Measurements from ENCODE around the gene CMSS1. TPM values are rescaled to one million over a fixed set of nuclear protein-coding genes. Genes with fewer than 3 reads are reported as not detected.

CMSS1 gene
- total RNA-seq, 1 experiment from 2014 or later, result 48.9 TPM

DNA sequence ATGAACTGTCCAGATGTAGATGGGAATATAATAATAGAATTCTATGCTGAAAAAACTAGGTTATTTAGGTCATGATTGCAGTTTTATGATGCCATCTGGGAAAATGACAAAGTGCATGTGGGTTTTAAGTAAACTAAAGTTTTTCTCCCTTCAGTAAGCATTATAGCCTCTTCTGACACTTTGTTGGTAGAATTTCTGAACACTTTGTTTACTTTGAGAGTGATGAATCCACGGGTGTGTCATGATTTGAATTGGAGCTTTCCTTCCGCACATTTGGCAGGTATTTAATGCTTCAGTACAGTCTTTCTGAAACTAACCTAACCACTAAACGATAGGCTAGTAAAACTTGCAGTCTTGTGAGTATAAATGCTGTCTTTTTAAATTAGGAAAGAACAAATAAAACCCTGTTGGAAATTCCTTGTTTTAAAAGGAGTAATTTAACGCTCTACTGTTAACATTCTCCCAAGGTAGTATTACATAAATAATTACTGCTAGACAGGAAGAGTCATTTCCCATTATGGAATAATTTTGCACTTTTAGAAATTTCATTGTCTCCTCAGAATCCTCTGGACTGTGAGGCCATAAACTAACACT lies 289.7 kb downstream of the CMSS1 start:
- Histone ChIP-seq H3K9me3 (no peaks in the 10 kb centered on the region), H3K36me3 (no peaks in the 10 kb centered on the region), H3K4me3 (no peak overlapping the region), H3K27me3 (no peaks in the 10 kb centered on the region)
- DNase-seq, result peak; percentile 13

DNA sequence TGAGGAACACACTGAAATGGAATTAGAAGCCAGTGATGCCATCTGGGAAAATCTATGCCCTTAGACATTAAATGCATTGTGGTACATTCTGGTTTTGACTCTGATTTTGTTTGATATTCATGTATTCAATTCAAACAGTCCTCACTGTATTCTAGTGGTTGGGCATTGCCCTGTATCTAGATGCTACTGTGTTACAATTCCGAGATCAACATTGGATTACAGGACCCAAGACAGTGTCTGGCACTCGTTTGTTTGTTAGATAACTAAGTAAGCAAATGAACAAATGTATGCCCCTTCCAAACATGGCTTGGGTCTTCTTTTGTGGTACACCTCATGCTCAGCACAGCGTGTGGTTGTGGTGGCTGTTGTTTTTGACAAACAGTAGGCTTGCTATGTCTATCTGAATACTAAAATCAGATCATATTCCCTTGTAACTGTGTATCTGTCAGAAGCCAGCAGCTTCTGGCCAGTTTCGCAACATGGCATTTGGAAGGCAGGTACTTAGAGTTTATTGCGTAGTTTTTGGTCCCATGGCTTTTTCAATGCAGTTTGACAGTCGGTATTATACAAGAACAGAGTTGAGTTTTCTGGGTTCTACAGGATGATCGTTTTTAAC lies 290.9 kb downstream of the CMSS1 start:
- no peaks in the 10 kb centered on the region for H3K27me3 ChIP-seq
- no peaks in the 10 kb centered on the region for H3K9me3 ChIP-seq
- no peak for DNase-seq
- H3K4me3 ChIP-seq, result no peak overlapping the region
- no peaks in the 10 kb centered on the region for H3K36me3 ChIP-seq

DNA sequence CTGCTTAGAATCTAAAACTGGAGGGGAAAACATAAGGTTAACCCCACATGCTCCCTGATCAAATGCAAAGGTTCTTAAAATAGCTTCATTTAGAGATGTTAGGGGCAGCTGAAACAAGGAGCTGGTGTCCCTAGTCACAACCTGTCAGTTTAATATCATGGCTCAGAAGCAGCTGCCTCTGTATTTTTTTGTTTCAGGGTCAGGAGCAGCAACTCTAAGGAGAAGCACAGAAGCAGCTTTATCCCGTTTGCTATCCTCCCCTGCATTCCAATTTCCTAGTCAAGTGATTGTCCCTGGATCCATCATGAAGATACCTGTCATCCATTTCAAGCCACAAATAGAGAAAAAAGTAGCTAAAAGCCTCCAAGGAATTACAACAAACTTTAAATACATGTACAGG lies 292.5 kb downstream of the CMSS1 start:
- no peak overlapping the region for H3K4me3 ChIP-seq
- no peaks in the 10 kb centered on the region for H3K9me3 ChIP-seq
- no peak for DNase-seq
- H3K36me3 ChIP-seq, result no peaks in the 10 kb centered on the region
- no peaks in the 10 kb centered on the region for H3K27me3 ChIP-seq

GRCh38 chr3:100111728-100112127 lies 294.1 kb downstream of the CMSS1 start:
- no peaks in the 10 kb centered on the region for H3K36me3 ChIP-seq
- H3K27me3 ChIP-seq, result no peaks in the 10 kb centered on the region
- no peak for DNase-seq
- H3K9me3 ChIP-seq, result no peaks in the 10 kb centered on the region
- no peak overlapping the region for H3K4me3 ChIP-seq

GRCh38 chr3:100113723-100114412 lies 296.2 kb downstream of the CMSS1 start:
- no peak for DNase-seq
- Histone ChIP-seq H3K4me3 (no peak overlapping the region), H3K36me3 (no peaks in the 10 kb centered on the region), H3K9me3 (no peaks in the 10 kb centered on the region), H3K27me3 (no peaks in the 10 kb centered on the region)

DNA sequence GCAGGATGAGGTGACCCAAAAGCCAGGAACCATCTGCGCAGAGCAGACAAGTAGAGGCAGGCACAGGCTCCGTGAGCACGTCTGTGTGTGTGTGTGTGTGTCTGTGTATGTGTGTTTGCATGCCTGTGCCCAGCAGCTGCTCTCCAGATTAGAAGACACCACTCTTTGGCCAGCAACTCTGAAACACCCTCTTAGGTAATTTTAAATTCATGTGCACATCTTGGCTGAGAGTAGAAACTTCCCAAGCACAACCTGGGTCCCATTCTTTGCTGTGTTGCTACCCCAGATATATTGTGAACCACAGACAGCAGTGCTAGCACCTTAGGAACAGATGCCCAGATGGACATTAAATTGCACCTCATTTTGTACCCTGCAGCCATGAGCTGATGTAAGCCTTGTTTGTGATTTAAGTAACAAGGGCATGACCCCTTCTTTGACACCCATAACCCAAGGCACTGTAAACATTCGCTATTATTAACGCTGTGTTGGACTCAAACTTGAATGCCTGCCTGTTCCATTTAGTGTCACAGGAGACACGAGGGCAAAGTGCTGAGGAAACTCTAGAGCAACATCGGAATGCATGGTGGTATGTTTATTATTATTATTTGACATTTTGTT lies 296.9 kb downstream of the CMSS1 start, which contains the start of gene FILIP1L:
TSS of gene FILIP1L (minus strand) at position 89 of the 618 bp plus-strand sequence.
- H3K27me3 ChIP-seq, result no peaks in the 10 kb centered on the region
- no peaks in the 10 kb centered on the region for H3K9me3 ChIP-seq
- no peak for DNase-seq
- H3K4me3 ChIP-seq, result no peak within 1 kb of the TSS
- no peaks in the 10 kb centered on the region for H3K36me3 ChIP-seq

GRCh38 chr3:100117093-100117492 lies 299.4 kb downstream of the CMSS1 start:
- no peaks in the 10 kb centered on the region for H3K36me3 ChIP-seq
- H3K4me3 ChIP-seq, result no peak overlapping the region
- DNase-seq, result no peak
- H3K9me3 ChIP-seq, result no peaks in the 10 kb centered on the region
- H3K27me3 ChIP-seq, result no peaks in the 10 kb centered on the region

GRCh38 chr3:100120012-100120411 lies 302.4 kb downstream of the CMSS1 start:
- no peak for DNase-seq
- H3K4me3 ChIP-seq, result no peak overlapping the region
- H3K27me3 ChIP-seq, result no peaks in the 10 kb centered on the region
- no peaks in the 10 kb centered on the region for H3K9me3 ChIP-seq
- H3K36me3 ChIP-seq, result no peaks in the 10 kb centered on the region

GRCh38 chr3:100120693-100121092 lies 303.0 kb downstream of the CMSS1 start:
- Histone ChIP-seq H3K4me3 (no peak overlapping the region), H3K9me3 (no peaks in the 10 kb centered on the region), H3K36me3 (no peaks in the 10 kb centered on the region), H3K27me3 (no peaks in the 10 kb centered on the region)
- DNase-seq, result no peak

GRCh38 chr3:100122321-100122720 lies 304.7 kb downstream of the CMSS1 start:
- H3K9me3 ChIP-seq, result no peaks in the 10 kb centered on the region
- no peaks in the 10 kb centered on the region for H3K27me3 ChIP-seq
- no peak overlapping the region for H3K4me3 ChIP-seq

DNA sequence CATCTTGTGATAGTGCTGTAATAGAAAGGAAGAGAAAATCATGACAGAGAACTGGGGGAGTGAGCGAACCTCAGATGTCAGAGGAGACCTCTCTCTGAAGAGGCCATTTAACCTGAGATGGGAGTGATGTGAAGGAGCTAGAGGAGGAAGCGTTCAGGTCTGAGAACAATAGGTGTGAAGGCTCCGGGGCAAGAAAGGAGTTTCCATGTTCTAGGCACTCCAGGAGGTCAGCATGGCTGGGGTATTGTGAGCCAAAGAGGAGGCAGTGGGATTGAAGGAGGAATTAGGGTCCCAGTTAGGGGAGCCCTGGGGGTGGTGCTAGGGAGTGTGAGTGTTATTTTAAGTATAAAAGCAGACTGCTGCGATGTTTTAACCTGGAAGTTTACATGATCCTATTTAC lies 305.4 kb downstream of the CMSS1 start:
- no peak for DNase-seq
- H3K4me3 ChIP-seq, result no peak overlapping the region
- H3K27me3 ChIP-seq, result no peaks in the 10 kb centered on the region
- no peaks in the 10 kb centered on the region for H3K9me3 ChIP-seq
- no peaks in the 10 kb centered on the region for H3K36me3 ChIP-seq

More at GRCh38 chr3:100122321-100122720, 304.7 kb downstream of the CMSS1 start:
- no peaks in the 10 kb centered on the region for H3K36me3 ChIP-seq
- no peak for DNase-seq

DNA sequence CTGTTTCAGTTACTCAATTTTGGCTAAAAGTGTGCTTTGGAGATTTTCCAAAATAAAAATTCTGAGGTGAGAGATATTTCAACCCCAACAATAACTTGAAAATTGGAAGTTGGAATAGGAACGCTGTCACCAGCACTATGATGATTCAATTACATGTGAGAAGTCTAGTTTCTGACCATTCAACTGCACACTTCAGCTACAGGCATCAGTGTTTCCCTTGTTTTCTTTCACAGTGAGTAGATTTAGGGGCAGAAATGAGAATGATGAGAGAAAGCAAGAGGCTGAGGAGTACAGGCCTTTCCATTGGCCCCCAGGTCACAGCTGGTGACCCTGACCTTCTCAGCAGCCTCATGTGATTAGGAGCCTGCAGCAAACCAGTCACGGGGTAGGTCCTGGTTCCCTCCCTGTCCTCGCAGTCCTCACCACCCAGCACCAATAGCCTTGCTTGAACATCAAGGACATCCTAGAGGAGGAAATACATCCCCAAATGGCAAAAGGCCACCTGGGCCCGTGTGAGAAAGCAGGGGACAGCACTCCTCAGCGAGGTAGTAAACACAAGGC lies 306.6 kb downstream of the CMSS1 start:
- H3K27me3 ChIP-seq, result no peaks in the 10 kb centered on the region
- no peak overlapping the region for H3K4me3 ChIP-seq
- DNase-seq, result no peak
- H3K9me3 ChIP-seq, result no peaks in the 10 kb centered on the region
- no peaks in the 10 kb centered on the region for H3K36me3 ChIP-seq

DNA sequence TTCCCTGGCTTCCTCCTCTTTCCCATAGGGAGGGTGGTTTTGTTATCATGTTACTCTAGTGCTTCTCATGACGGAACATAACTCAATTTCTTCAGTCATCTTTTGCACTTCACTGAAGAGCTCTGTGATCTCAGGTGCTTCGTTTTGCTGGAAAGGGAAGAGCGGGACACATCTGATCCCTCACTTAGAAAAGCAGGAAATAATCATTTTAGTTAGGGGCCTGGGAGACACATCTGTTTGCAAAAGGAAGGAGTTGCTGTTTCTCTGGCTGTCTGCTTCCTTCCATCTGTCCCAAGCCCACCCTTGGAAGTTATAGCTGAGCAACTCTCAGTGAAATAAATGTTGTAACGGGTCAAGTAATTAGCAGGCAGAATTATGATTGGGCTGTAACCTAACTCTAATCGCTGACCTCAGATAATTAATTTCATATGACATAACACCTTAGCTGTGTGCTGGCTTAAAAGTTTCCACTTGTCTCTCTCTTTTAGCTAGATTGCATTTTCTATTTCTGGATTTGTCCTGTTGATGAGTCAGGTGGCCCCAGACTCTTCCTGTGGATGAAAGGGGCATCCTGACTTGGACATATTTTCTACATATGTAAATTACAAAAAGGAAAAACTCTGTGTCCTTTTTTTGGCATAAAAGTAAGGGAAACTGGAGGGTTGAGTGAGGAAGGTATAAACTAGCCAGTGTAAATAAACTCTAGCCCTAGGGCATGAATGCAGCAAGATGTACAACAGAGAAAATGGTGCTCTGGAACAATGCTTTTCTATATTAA lies 307.7 kb downstream of the CMSS1 start:
- no peak for DNase-seq
- Histone ChIP-seq H3K27me3 (no peaks in the 10 kb centered on the region), H3K9me3 (no peaks in the 10 kb centered on the region), H3K36me3 (no peaks in the 10 kb centered on the region), H3K4me3 (no peak overlapping the region)

DNA sequence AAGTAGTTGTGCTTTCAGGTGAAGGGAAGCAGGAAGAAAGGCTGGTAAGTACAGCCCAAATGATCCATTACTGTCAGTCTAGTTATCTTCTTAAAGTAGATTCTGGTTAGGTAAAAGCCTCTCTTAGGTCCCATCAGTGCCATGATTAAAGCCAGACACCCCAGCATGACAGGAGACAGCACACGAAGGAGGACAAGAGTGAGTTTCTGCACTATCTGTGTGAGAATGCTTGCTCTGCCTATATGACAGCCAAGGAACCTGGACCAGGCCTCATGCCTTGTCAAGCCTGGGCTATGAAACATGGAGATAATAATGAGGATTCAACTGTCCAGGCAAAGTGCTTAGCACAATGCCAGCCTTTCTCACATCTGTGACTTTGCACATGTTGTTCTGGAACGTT lies 310.1 kb downstream of the CMSS1 start:
- Histone ChIP-seq H3K27me3 (no peaks in the 10 kb centered on the region), H3K4me3 (no peak overlapping the region), H3K36me3 (no peaks in the 10 kb centered on the region), H3K9me3 (no peaks in the 10 kb centered on the region)
- no peak for DNase-seq

DNA sequence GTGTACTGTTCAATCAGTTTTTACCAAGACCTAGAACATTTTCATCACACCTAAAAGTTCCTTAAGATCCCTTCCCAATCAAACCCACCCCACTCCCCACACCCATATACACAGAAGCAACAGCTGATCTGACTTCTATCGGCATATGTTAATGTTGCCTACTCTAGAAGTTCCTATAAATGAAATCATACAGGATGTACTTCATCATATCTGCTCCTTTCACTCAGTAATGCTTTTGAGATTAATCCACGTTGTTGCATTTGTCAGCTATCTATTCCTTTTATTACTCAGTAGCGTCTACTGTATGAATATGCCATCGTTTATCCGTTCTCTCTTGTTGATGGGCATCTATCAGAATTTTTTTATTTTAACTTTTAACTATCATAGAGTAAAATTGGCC lies 310.9 kb downstream of the CMSS1 start:
- Histone ChIP-seq H3K9me3 (no peaks in the 10 kb centered on the region), H3K36me3 (no peaks in the 10 kb centered on the region), H3K4me3 (no peak overlapping the region), H3K27me3 (no peaks in the 10 kb centered on the region)
- no peak for DNase-seq

DNA sequence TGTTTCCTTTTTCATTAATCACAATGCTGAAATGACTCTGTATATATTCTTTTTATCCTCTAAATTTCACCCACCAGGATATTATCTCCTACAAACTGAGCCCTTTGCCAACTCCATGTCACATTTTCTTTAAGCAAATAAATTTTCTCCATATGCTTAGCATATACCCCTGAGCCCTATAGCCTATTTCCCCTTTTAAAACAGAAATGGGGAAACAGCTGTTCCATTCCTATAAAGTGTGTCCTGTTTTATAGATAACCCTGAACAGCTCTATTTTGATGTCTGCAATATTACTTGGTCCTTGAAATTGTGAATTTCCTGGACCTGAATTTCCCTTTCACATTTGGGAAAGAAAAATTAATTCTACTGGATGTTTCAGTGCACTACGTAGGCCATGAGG lies 312.3 kb downstream of the CMSS1 start:
- Histone ChIP-seq H3K4me3 (no peak overlapping the region), H3K27me3 (no peaks in the 10 kb centered on the region), H3K9me3 (no peaks in the 10 kb centered on the region), H3K36me3 (no peaks in the 10 kb centered on the region)
- no peak for DNase-seq

DNA sequence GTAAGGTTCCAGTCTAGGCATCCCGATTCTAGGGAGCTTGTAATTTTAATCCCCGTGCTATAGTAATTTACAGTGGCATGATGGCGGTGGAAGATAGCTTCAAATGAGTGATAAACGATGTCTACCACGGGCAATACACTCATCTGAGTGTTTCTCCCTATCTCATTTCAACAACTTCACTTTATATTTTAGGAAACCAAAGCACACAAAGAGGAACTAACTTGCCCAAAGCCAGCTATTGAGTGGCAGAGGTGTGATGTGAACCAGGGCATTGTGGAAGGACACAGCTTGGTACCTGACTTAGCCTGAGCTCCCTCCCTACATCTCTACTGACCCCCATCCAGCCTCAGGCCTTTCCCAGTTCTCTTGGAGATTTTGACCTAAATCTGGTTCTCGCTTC lies 313.6 kb downstream of the CMSS1 start:
- H3K4me3 ChIP-seq, result no peak overlapping the region
- DNase-seq, result no peak
- H3K9me3 ChIP-seq, result no peaks in the 10 kb centered on the region
- H3K27me3 ChIP-seq, result no peaks in the 10 kb centered on the region
- H3K36me3 ChIP-seq, result no peaks in the 10 kb centered on the region

Measured in MG63 (cell line).